Vagina (tissue), 2 donors: ENCODE results near the gene UST. TPM values are rescaled to one million over a fixed set of nuclear protein-coding genes. Genes with fewer than 3 reads are reported as not detected.

Experiments
- DNase-seq, 2 donors: peaks; one replicate each; pipeline ENCODE4 v3.0.0-alpha.2; 2017; ENCODE audit errors: extremely low spot score in 2 of 2
- H3K27ac ChIP-seq: fragments of 200-600 bp; sonication (generic); one replicate; pipeline ENCODE4 v1.5.1; 2019
- H3K27me3 ChIP-seq: fragments of 200-600 bp; sonication (generic); one replicate; pipeline ENCODE4 v1.5.1; 2019
- H3K36me3 ChIP-seq, 2 donors: fragments of 200-600 bp; sonication (generic); one replicate each; pipeline ENCODE4 v1.5.1; 2017 to 2019
- H3K4me1 ChIP-seq: fragments of 200-600 bp; sonication (generic); one replicate; pipeline ENCODE4 v1.5.1; 2019
- H3K4me3 ChIP-seq, 2 donors: fragments of 200-600 bp; sonication (generic); 1 replicate in 1 of 2; 2 replicates in 1 of 2; pipeline ENCODE4 v1.5.1; 2016 to 2019
- H3K9me3 ChIP-seq: fragments of 200-600 bp; sonication (generic); one replicate; pipeline ENCODE4 v1.5.1; 2019
- CTCF ChIP-seq, 3 experiments: fragments of 450-650 bp in 2 of 3; fragments of 200-600 bp in 1 of 3; sonication (generic) in 1 of 3; IDR thresholded peaks; one replicate each; pipeline ENCODE4 v1.5.1; 2017 to 2019; ENCODE audit warnings: antibody characterized with exemption in 3 of 3, mild to moderate bottlenecking in 2 of 3, moderate library complexity in 2 of 3
- POLR2A ChIP-seq, 2 donors: fragments of 450-650 bp; IDR thresholded peaks; one replicate each; pipeline ENCODE4 v1.6.1; 2017; ENCODE audit warnings: antibody characterized with exemption in 2 of 2, mild to moderate bottlenecking in 2 of 2, moderate library complexity in 2 of 2
- POLR2AphosphoS5 ChIP-seq, 2 donors: sonication (generic); formaldehyde crosslinking; IDR thresholded peaks; one replicate each; pipeline ENCODE4 v1.9.0; 2017; ENCODE audit warnings: antibody characterized with exemption in 2 of 2, mild to moderate bottlenecking in 2 of 2, low read depth in 1 of 2; ENCODE audit not compliant: insufficient read depth in 1 of 2
- intact Hi-C: fragments of 100-400 bp; cut with DNase I; formaldehyde crosslinking; loops from one replicate; pipeline ENCODE4 v1.15.1; 2023
- total RNA-seq: library from RNA; depleted of rRNA; stranded (reverse); fragments of >200 nt; gene quantifications from one replicate; pipeline ENCODE4 v1.2.3, GENCODE V29; 2016

Gene UST
- total RNA-seq, 1 donor from 2014 or later: 14.2 TPM

- intact Hi-C loops: no loop called here
- Histone ChIP-seq H3K36me3 (no peaks in the 10 kb centered on the region), H3K9me3 (no peaks in the 10 kb centered on the region), H3K27me3 (no peaks in the 10 kb centered on the region), H3K4me1 (peaks cover 15% of the 10 kb centered on the region), H3K4me3 (no peak overlapping the region), H3K27ac (no peak overlapping the region)
- DNase-seq: no peak
- no peak for TF ChIP-seq POLR2A (IDR thresholded peaks at IDR 0.05)
- no peak for TF ChIP-seq POLR2AphosphoS5 (IDR thresholded peaks at IDR 0.05; ENCODE audit: insufficient read depth in 1 of 2, low read depth in 1 of 2)
- no peak for TF ChIP-seq CTCF (IDR thresholded peaks at IDR 0.05)
These were observed 316.0 kb downstream of the UST start for GRCh38 chr6:149062653-149063348.

- H3K36me3 ChIP-seq: no peaks in the 10 kb centered on the region
- DNase-seq: no peak
- no peaks in the 10 kb centered on the region for H3K9me3 ChIP-seq
- H3K27me3 ChIP-seq: no peaks in the 10 kb centered on the region
- intact Hi-C loops: no loop called here
- TF ChIP-seq POLR2AphosphoS5 (IDR thresholded peaks at IDR 0.05; ENCODE audit: insufficient read depth in 1 of 2, low read depth in 1 of 2) (no peak), CTCF (IDR thresholded peaks at IDR 0.05) (no peak), POLR2A (IDR thresholded peaks at IDR 0.05) (no peak)
- H3K4me1 ChIP-seq: peaks cover 15% of the 10 kb centered on the region
- H3K4me3 ChIP-seq: no peak overlapping the region
- H3K27ac ChIP-seq: no peak overlapping the region
These were observed 316.6 kb downstream of the UST start for GRCh38 chr6:149063468-149063867.

GRCh38 chr6:149064001-149064659 is 317.3 kb downstream of the UST start:
- Histone ChIP-seq H3K9me3 (no peaks in the 10 kb centered on the region), H3K27me3 (no peaks in the 10 kb centered on the region), H3K4me1 (peaks cover 15% of the 10 kb centered on the region), H3K4me3 (no peak overlapping the region), H3K27ac (no peak overlapping the region), H3K36me3 (no peaks in the 10 kb centered on the region)
- no peak for DNase-seq
- intact Hi-C loops: no loop called here
- TF ChIP-seq POLR2A (IDR thresholded peaks at IDR 0.05) (no peak), POLR2AphosphoS5 (IDR thresholded peaks at IDR 0.05; ENCODE audit: insufficient read depth in 1 of 2, low read depth in 1 of 2) (no peak), CTCF (IDR thresholded peaks at IDR 0.05) (no peak)

- intact Hi-C loops: no loop called here
- TF ChIP-seq POLR2AphosphoS5 (IDR thresholded peaks at IDR 0.05; ENCODE audit: insufficient read depth in 1 of 2, low read depth in 1 of 2): no peak
- TF ChIP-seq POLR2A (IDR thresholded peaks at IDR 0.05): no peak
- no peak for TF ChIP-seq CTCF (IDR thresholded peaks at IDR 0.05)
- Histone ChIP-seq H3K36me3 (no peaks in the 10 kb centered on the region), H3K4me1 (peaks cover 15% of the 10 kb centered on the region), H3K4me3 (no peak overlapping the region), H3K27me3 (no peaks in the 10 kb centered on the region), H3K9me3 (no peaks in the 10 kb centered on the region), H3K27ac (no peak overlapping the region)
- DNase-seq: no peak
These were observed 317.8 kb downstream of the UST start for GRCh38 chr6:149064660-149065015.

- H3K9me3 ChIP-seq: no peaks in the 10 kb centered on the region
- DNase-seq: no peak
- no peak for TF ChIP-seq POLR2AphosphoS5 (IDR thresholded peaks at IDR 0.05; ENCODE audit: insufficient read depth in 1 of 2, low read depth in 1 of 2)
- TF ChIP-seq CTCF (IDR thresholded peaks at IDR 0.05): no peak
- no peak for TF ChIP-seq POLR2A (IDR thresholded peaks at IDR 0.05)
- peaks cover 14% of the 10 kb centered on the region for H3K4me1 ChIP-seq
- H3K27me3 ChIP-seq: no peaks in the 10 kb centered on the region
- no peak overlapping the region for H3K4me3 ChIP-seq
- no peak overlapping the region for H3K27ac ChIP-seq
- intact Hi-C loops: no loop called here
- H3K36me3 ChIP-seq: no peaks in the 10 kb centered on the region
These were observed 318.3 kb downstream of the UST start for GRCh38 chr6:149065121-149065520.
